ENCODE data around the gene ARHGAP27. TPM values are rescaled to one million over a fixed set of nuclear protein-coding genes. Genes with fewer than 3 reads are reported as not detected.
"Not testable (repeated sequence)": the region's sequence is repeated elsewhere in the genome, so short reads cannot be mapped to it uniquely, and the experiment has no call there.

ARHGAP27 gene
- total RNA-seq (10 to 100 TPM; 15.2 to 46.9 (median 25.3) TPM), polyA plus RNA-seq (10 to 100 TPM; 17.9 to 65.8 TPM)
- long read RNA-seq, donor 1, full-length matches to known transcripts, result 11 of 106 reads
- long read RNA-seq, donor 1, partial matches to known transcripts, result 30 of 106 reads
- long read RNA-seq, donor 1, other reads (novel, unspliced or antisense), result 65 of 106 reads
- long read RNA-seq, donor 2, partial matches to known transcripts, result 23 of 77 reads
- long read RNA-seq, donor 2, other reads (novel, unspliced or antisense), result 45 of 77 reads
- long read RNA-seq, donor 3, full-length matches to known transcripts, result 6 of 81 reads
- long read RNA-seq, donor 3, partial matches to known transcripts, result 36 of 81 reads
- long read RNA-seq, donor 3, other reads (novel, unspliced or antisense), result 39 of 81 reads

- no peaks in the 10 kb centered on the region for H3K9me3 ChIP-seq
- ATAC-seq, result peak; percentile 60 to 80 (median 69)
- DNase-seq, result peak; percentile 77
- H3K4me1 ChIP-seq, result peaks cover 20 to 56% (median 46%) of the 10 kb centered on the region in 9 donors
- intact Hi-C loops (cut with DNase I), result no loop called here
- H3K27me3 ChIP-seq, result peaks cover 12 to 31% (median 27%) of the 10 kb centered on the region in 7 donors
- WGBS, 2 donors, result 3 to 5% methylated on average over 43 to 62 of the region's 66 CpGs
- H3K27ac ChIP-seq, result peak within 1 kb of the TSS; percentile 41 to 94 (median 90)
- peak within 1 kb of the TSS; percentile 44 to 77 (median 64) for H3K4me3 ChIP-seq
- no peak for TF ChIP-seq CTCF (IDR thresholded peaks at IDR 0.05)
- H3K36me3 ChIP-seq, result peaks cover 0 to 32% (median 18%) of the 10 kb centered on the region in 9 donors
Measured at GRCh38 chr17:45432405-45433158, at the start of gene ARHGAP27. Gene ARHGAP27 (minus strand): TSS chr17:45432870. CDS start chr17:45430279, 2,591 bp downstream.

GRCh38 chr17:45482317-45482716 lies 49.6 kb upstream of the ARHGAP27 start:
- H3K27me3 ChIP-seq; DNase-seq; intact Hi-C loops (cut with DNase I); H3K27ac ChIP-seq; ATAC-seq; H3K9me3 ChIP-seq; H3K4me3 ChIP-seq: not testable (repeated sequence)
- Histone ChIP-seq H3K36me3 (peaks cover 0 to 23% (median 0%) of the 10 kb centered on the region in 9 donors), H3K4me1 (peaks cover 0 to 19% (median 10%) of the 10 kb centered on the region in 9 donors)
- 86 to 100% methylated on average over 1 of the region's 4 CpGs for WGBS, 2 donors

- DNase-seq; H3K9me3 ChIP-seq; H3K4me1 ChIP-seq; H3K27me3 ChIP-seq; H3K27ac ChIP-seq; intact Hi-C loops (cut with DNase I); H3K4me3 ChIP-seq; ATAC-seq: not testable (repeated sequence)
- WGBS, 2 donors, result 97 to 98% methylated on average over 14 of the region's 14 CpGs
- peaks cover 0 to 79% (median 8%) of the 10 kb centered on the region in 9 donors for H3K36me3 ChIP-seq
Measured at GRCh38 chr17:45475436-45475835, 42.8 kb upstream of the ARHGAP27 start.

GRCh38 chr17:45472249-45472648 lies 39.6 kb upstream of the ARHGAP27 start:
- H3K27me3 ChIP-seq; H3K4me1 ChIP-seq; H3K9me3 ChIP-seq; ATAC-seq; DNase-seq; intact Hi-C loops (cut with DNase I); H3K27ac ChIP-seq; H3K4me3 ChIP-seq: not testable (repeated sequence)
- WGBS, 2 donors, result 67 to 68% methylated on average over 3 of the region's 3 CpGs
- H3K36me3 ChIP-seq, result peaks cover 0 to 86% (median 8%) of the 10 kb centered on the region in 9 donors

- DNase-seq; ATAC-seq; H3K9me3 ChIP-seq; H3K27me3 ChIP-seq; H3K4me1 ChIP-seq; intact Hi-C loops (cut with DNase I); H3K27ac ChIP-seq; H3K4me3 ChIP-seq: not testable (repeated sequence)
- WGBS, 2 donors, result 60 to 71% methylated on average over 4 of the region's 4 CpGs
- H3K36me3 ChIP-seq, result peaks cover 0 to 75% (median 0%) of the 10 kb centered on the region in 9 donors
Measured at GRCh38 chr17:45469204-45469563, 36.5 kb upstream of the ARHGAP27 start.

- H3K27me3 ChIP-seq; H3K4me1 ChIP-seq; H3K9me3 ChIP-seq; intact Hi-C loops (cut with DNase I); H3K27ac ChIP-seq; H3K4me3 ChIP-seq; DNase-seq: not testable (repeated sequence)
- WGBS, 2 donors, result 93 to 95% methylated on average over 12 to 13 of the region's 14 CpGs
- peak in 1 of 8 donors; percentile 15 for ATAC-seq
- peaks cover 0 to 73% (median 0%) of the 10 kb centered on the region in 9 donors for H3K36me3 ChIP-seq
Measured at GRCh38 chr17:45468293-45469203, 35.9 kb upstream of the ARHGAP27 start.

GRCh38 chr17:45461524-45462327 lies 29.1 kb upstream of the ARHGAP27 start:
- Histone ChIP-seq H3K36me3 (peaks cover 0 to 52% (median 2%) of the 10 kb centered on the region in 9 donors), H3K27ac (peak overlapping the region in 1 of 10 donors; percentile 44)
- H3K9me3 ChIP-seq; H3K4me1 ChIP-seq; DNase-seq; intact Hi-C loops (cut with DNase I); H3K27me3 ChIP-seq; H3K4me3 ChIP-seq: not testable (repeated sequence)
- ATAC-seq, result peak; percentile 69 to 88 (median 77)
- 74 to 82% methylated on average over 7 of the region's 8 CpGs for WGBS, 2 donors

- DNase-seq; intact Hi-C loops (cut with DNase I); ATAC-seq; H3K4me1 ChIP-seq; H3K9me3 ChIP-seq; H3K27me3 ChIP-seq; H3K4me3 ChIP-seq; H3K27ac ChIP-seq: not testable (repeated sequence)
- 94 to 98% methylated on average over 5 of the region's 5 CpGs for WGBS, 2 donors
- peaks cover 0 to 63% (median 11%) of the 10 kb centered on the region in 9 donors for H3K36me3 ChIP-seq
Measured at GRCh38 chr17:45460422-45460821, 27.8 kb upstream of the ARHGAP27 start.
